Measurements from ENCODE around the gene PVR.
A peak's percentile ranks its signal among the peaks of the same experiment; 100 is the strongest.
"Not testable (repeated sequence)": the region's sequence is repeated elsewhere in the genome, so short reads cannot be mapped to it uniquely, and the experiment has no call there.

Gene PVR

DNA sequence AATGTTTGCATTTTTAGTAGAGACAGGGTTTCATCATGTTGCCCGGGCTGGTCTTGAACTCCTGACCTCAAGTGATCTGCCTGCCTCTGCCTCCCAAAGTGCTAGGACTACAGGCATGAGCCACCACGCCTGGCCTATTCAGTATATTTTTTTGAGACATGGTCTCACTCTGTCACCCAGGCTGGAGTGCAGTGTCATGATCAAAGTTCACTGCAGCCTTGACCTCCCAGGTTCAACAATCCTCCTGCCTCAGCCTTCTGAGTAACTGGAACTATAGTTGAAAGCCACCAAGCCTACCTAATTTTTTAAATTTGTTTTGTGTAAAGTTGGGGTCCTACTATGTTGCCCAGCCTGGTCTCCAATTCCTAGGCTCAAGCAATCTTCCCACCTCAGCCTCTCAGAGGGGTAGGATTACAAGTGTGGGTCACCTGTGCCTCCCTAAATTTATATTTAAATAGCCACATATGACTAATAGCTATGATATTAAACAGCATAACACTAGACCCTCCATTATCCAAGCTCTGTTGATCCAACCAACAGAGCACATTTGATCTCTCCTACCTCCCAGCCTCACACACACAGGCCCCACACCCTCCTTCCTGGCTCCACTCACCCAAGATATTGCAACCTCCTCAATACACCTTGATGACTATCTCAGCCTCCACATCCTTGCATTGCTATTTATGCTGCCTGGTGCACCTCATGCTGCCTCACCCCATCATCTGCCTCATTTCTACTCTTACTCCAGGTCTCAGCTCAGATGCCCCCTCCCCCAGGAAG is 25.5 kb downstream of the PVR start:
- FAIRE-seq (no peak), DNase-seq (ENCODE audit: insufficient read length, low spot score) (no peak)

GRCh38 chr19:44670027-44670426 is 26.3 kb downstream of the PVR start:
- FAIRE-seq, result not testable (repeated sequence)

GRCh38 chr19:44671400-44671799 is 27.7 kb downstream of the PVR start, which contains the start of gene CEACAM19:
Gene CEACAM19 (plus strand): TSS chr19:44671482. CDS start chr19:44671932, 450 bp downstream.
- FAIRE-seq (no peak), DNase-seq (ENCODE audit: insufficient read length, low spot score) (no peak)

More at GRCh38 chr19:44670027-44670426, 26.3 kb downstream of the PVR start:
- not testable (repeated sequence) for DNase-seq (ENCODE audit: insufficient read length, low spot score)

- FAIRE-seq (peak; percentile 31), DNase-seq (ENCODE audit: insufficient read length, low spot score) (no peak)
These were observed 28.5 kb downstream of the PVR start for GRCh38 chr19:44672226-44672625.

GRCh38 chr19:44673510-44673909 is 29.8 kb downstream of the PVR start:
- FAIRE-seq (no peak), DNase-seq (ENCODE audit: insufficient read length, low spot score) (no peak)

DNA sequence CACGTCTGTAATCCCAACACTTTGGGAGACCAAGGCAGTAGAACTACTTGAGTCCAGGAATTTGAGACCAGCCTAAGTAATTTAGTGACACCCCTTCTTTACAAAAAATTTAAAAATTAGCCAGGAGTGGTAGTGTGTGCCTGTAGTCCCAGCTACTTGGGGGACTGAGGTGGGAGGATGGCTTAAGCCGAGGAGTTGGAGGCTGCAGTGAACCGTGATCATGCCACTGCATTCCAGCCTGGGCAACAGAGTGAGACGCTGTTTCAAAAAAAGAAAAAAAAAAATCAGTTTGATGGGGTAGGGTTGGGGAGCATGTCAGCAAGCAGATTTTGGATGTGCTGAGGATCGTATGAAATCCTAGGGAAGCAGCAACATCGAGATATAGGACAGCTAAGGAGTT is 31.8 kb downstream of the PVR start:
- DNase-seq (ENCODE audit: insufficient read length, low spot score) (no peak), FAIRE-seq (no peak)

DNA sequence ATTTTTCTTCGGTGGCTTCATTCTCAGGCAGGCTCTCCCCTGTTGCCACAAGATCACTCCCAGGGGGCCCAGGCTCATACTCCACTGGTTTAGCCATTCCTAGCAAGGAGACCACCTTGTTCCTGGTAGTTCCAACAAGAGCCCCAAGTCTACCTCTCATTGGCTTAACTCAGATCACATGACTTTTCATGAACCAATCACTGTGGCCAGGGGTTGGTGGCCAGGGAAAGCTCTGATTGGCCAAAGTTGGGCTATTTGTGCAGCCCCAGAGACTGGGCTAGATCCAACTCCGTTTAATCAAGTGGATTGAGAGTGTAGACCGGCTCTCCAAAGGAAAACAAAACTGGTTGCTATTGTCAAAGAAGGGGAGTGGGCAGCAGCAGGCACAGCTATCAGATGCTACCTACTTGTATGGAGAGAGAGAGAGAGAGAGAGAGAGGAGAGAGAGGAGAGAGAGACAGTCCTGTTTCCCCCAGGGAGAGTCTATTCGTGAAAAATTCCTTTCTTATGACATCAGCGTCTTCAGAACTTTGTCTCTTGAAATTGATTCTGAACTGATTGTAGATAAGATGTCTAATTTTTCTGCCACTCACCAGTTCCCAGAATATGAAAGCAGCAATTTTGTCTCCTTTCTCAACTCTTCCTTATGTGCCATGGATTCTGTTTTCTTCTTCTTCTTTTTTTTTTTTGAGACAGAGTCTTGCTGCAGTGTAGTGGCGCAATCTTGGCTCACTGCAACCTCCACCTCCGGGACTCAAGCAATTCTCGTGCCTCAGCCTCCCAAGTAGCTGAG is 33.5 kb downstream of the PVR start:
- no peak for DNase-seq (ENCODE audit: insufficient read length, low spot score)
- FAIRE-seq, result peak; percentile 52

GRCh38 chr19:44680536-44680935 is 36.8 kb downstream of the PVR start:
- DNase-seq (ENCODE audit: insufficient read length, low spot score), result no peak
- no peak for FAIRE-seq

DNA sequence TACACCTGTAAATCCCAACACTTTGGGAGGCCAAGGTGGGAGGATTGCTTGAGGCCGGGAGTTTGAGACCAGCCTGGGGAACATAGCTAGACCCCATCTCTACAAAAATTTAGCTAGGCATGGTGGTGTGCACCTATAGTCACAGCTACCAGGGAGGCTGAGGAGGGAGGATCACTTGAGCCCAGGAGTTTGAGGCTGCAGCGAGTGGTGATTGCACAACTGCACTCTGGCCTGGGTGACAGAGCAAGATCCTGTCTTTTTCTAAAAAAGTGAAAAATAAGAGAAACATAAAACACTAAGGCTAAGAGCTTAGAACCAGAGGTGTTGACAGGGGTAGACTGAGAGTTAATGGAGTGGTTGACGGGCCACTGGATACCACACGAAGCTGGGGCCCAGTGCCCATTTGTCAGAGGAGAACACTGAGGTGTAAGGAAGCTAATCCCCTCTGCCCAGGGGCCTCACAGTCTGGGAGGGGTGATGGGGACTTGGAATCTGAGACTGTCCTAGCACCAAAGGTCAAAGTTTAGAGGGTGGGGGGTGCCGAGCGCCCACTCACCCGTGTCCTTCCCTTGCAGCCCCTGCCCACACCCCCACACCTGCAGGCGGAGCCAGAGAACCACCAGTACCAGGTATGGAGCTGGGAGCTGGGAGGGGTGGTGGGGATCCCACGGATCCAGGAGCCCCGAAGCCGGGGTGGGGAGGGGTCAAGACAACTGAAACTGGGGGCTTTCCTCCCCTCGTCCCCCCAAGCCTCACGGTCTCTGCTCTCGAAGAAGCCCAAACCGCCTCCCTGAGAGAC is 38.5 kb downstream of the PVR start:
- DNase-seq (ENCODE audit: insufficient read length, low spot score) (no peak), FAIRE-seq (no peak)

DNA sequence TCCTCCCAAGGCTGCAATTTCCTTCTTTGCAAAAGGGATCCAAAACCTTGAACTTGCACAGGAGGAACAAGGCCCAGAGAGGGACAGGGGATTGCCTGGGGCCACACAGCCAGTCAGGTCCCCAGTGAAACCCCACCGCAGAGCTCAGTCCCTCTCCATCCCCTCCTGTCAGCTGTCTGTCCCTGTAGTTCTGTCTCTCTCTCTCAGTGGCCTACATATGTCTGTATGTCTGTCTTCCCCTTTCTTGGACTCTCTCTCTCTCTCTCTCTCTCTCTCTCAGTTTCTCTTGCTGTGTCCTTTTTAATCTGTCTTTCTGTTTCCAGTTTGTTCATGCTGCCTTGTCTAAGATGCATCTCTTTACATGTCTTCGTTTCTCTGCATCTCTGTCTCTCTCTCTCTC is 39.1 kb downstream of the PVR start:
- DNase-seq (ENCODE audit: insufficient read length, low spot score) (no peak), FAIRE-seq (no peak)

DNA sequence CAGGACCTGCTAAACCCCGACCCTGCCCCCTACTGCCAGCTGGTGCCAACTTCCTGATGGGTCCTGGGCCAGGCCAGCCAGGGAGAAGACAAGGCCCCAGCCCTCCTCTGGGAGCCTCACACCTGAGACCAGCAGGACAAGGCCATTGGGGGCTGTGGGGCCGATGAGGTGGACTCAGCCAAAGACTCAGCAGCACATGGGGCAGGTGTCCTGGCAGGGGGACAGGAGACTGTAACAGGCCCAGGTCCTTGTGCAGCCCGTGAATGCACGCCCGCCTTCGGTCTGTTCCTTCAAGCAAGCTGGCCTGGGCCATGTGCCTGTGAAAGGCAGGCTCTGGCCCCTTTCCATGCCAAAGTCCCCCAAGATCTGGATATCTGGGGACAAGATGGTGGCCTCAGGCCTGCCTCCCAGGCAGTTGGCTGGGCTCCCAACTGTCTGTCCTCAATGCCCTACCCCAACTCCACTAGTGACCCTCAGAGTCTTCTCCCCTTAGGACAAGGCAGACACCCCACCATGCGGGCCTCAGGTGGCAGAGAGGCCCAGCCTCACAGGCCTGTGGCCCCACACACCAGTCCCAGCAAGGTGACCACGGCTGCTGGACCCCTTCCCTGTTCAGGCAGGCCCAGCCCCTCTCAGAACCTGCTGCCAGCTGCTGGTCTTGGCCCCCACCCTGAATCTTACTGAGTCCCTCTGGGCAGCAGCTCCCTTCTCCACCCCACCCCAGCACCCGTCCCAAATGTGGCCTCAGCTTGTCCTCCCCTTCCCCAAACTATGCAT is 39.9 kb downstream of the PVR start:
- DNase-seq (ENCODE audit: insufficient read length, low spot score) (no peak), FAIRE-seq (no peak)

- not testable (repeated sequence) for DNase-seq (ENCODE audit: insufficient read length, low spot score); FAIRE-seq
These were observed 40.7 kb downstream of the PVR start for GRCh38 chr19:44684396-44684795.

DNA sequence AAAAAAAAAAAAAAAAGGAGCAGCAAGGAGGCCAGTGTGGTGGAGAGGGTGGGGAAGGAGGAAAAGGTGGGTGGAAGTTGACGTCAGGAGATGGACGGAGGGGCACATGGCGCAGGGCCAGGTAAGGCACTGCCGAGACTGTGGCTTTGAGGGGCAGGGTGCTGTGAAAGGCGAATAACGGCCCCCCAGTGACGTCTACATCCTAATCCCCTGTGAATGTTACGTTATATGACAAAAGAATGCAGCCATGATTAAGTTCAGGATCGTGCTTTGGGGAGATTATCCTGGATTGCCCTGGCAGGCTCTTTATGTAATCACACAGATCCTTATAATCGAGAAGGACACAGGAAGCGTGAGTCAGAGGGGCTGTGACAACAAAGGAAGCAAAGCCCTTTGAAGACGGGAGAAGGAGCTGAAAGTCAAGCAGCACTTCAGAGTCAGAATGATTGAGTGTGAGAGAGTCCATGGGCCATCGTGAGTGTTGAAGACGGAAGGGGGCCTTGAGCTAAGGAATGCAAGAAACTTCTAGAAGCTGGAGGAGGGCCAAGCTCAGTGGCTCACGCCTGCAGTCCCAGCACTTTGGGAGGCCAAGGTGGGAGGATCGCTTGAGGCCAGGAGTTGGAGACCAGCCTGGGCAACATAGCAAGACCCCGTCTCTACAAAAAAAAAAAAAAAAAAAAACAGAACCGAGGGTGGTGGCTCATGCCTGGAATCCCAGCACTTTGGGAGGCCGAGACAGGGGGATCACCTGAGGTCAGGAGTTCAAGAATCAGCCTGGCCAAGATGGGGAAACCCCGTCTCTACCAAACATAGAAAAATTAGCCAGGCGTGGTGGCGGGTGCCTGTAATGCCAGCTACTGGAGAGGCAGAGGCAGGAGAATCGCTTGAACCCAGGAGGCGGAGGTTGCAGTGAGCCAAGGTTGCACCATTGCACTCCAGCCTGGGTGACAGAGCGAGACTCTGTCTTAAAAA is 41.5 kb downstream of the PVR start:
- FAIRE-seq, result no peak
- DNase-seq (ENCODE audit: insufficient read length, low spot score), result peak; percentile 84

- DNase-seq (ENCODE audit: insufficient read length, low spot score) (no peak), FAIRE-seq (no peak)
These were observed 42.2 kb downstream of the PVR start for GRCh38 chr19:44685877-44686276.

DNA sequence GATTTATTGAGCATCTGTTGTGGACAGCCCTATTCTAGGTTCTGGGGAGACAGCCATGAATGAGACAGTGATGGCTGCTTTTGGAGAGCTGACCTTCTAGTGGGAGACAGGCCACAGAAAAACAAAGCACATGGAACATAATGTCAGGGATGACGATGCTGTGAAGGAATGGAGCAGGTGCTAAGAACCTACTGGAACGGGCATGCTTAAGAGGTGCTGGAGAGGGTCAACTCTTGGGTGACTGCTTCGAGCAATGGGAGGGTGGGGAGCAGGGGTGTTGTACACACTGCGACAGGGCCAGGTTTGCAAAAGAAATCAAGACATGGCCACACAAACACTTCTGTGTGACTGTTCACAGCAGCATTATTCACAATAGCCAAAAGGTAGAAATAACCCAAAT is 43.2 kb downstream of the PVR start:
- FAIRE-seq (no peak), DNase-seq (ENCODE audit: insufficient read length, low spot score) (no peak)

GRCh38 chr19:44687888-44688287 is 44.2 kb downstream of the PVR start:
- no peak for DNase-seq (ENCODE audit: insufficient read length, low spot score)
- FAIRE-seq, result no peak

DNA sequence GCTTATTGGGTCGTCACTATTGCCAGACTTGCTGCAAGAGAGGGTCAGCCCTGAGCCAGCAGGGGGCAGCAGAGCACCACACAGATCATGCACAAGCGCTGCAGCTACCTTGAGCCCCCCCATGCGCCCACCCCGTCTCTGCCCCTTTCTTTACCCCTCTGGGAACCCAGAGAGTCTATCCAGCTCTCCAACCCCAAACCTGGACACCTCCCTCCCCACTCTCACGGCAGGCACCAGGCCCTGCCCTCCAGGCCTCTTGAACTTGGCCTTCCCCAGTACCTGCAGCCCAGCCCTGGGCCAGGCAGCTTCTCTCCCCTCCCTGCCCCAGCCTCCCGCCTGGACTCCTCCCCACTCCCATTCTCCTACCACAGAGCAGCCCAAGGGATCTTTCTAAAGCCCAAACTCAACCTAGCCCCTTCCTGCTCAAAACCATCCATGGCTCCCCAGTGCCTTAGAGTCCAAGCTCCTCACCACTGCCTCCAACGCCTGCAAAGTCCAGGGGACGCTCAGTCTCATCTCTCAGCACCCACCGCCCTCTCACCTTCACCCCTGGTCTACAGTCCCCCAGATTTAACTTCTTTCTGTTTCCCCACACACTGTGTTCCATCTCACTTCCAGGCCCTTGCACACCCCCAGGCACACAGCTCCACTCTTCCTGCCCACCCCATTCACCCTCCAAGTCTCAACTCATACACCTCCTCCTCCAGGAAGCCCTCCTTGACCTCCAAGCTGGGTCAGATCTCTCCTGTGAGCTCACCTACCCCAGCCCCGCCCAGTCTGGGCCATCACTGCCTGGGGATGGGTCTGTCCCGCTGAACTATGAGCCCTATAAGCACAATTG is 45.8 kb downstream of the PVR start:
- DNase-seq (ENCODE audit: insufficient read length, low spot score) (peak; percentile 57), FAIRE-seq (peak; percentile 52)

DNA sequence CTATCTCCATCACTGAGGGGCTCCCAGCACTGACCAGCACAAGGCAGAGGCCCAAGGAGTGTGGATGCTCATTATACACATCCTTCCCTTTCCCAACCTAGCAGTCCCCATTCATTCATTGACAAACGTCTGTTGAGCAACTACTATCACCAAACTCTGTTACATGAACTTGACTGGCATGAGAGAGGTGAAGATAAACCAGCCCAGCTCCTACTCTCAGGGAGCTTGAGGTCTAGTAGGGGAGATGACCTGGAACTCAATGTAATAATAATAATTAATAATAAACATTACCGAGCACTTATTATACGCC is 46.4 kb downstream of the PVR start:
- DNase-seq (ENCODE audit: insufficient read length, low spot score) (no peak), FAIRE-seq (no peak)

GRCh38 chr19:44692379-44692721 is 48.6 kb downstream of the PVR start:
- FAIRE-seq (no peak), DNase-seq (ENCODE audit: insufficient read length, low spot score) (no peak)
